Spleen (tissue), 7 donors: ENCODE data around the gene CGNL1.

Source experiments
- POLR2A ChIP-seq, 3 donors: fragments of 450-650 bp; IDR thresholded peaks; one replicate each; pipeline ENCODE4 v1.5.1; 2017; ENCODE audit warnings: antibody characterized with exemption in 3 of 3, mild to moderate bottlenecking in 1 of 3
- TF ChIP-seq, protein P1 (sequence below), 11 experiments: fragments of 200-600 bp in 7 of 11; fragments of 450-650 bp in 4 of 11; sonication (generic) in 4 of 11; IDR thresholded peaks in 8 of 11; conservative IDR thresholded peaks in 3 of 11; 1 replicate in 7 of 11; 2 replicates in 4 of 11; pipeline versions ENCODE4 v1.4.0 to v1.8.0; 2016 to 2021; ENCODE audit warnings: antibody characterized with exemption in 11 of 11, inconsistent platforms in 4 of 11, mild to moderate bottlenecking in 1 of 11
- donor health status: DM: no; HTN: no; CAD: no; lungs with moderate emphysema.
- donor health status: DM: no; HTN: no; CAD: no.
- donor health status: DM: no; HTN: no; CAD: no.

DNA sequence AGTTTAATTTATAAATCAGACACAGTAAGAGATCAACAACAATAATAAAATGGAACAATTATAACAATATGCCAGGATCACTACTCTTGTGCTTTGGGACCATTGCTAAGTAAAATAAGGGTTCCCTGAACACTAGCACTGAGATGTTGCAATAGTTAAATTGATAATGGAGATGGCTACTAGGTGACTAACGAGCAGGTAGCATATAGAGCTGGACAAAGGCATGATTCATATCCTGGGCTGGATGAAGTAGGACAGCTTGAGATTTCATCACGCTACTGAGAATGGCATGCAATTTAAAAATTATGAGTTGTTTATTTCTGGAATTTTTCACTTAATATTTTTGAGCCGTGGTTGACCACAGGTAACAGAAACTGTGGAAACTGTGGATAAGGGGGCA is 194.7 kb downstream of the CGNL1 start:
- no peak for TF ChIP-seq POLR2A (IDR thresholded peaks at IDR 0.05)
- TF ChIP-seq, protein P1, sequence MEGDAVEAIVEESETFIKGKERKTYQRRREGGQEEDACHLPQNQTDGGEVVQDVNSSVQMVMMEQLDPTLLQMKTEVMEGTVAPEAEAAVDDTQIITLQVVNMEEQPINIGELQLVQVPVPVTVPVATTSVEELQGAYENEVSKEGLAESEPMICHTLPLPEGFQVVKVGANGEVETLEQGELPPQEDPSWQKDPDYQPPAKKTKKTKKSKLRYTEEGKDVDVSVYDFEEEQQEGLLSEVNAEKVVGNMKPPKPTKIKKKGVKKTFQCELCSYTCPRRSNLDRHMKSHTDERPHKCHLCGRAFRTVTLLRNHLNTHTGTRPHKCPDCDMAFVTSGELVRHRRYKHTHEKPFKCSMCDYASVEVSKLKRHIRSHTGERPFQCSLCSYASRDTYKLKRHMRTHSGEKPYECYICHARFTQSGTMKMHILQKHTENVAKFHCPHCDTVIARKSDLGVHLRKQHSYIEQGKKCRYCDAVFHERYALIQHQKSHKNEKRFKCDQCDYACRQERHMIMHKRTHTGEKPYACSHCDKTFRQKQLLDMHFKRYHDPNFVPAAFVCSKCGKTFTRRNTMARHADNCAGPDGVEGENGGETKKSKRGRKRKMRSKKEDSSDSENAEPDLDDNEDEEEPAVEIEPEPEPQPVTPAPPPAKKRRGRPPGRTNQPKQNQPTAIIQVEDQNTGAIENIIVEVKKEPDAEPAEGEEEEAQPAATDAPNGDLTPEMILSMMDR (IDR thresholded peaks at IDR 0.05 in 8 of 11, conservative IDR thresholded peaks at IDR 0.05 in 3 of 11): no peak
